Neural cell (in vitro differentiated cells): ENCODE results near the gene NDE1. TPM values are rescaled to one million over a fixed set of nuclear protein-coding genes. Genes with fewer than 3 reads are reported as not detected.

Source experiments
- H2AFZ ChIP-seq: fragments of 200-600, 300-800 bp; sonication (generic), shearing (Covaris generic); 2 replicates; pipeline ENCODE4 v1.6.0; 2014; ENCODE audit warnings: low read depth, mild to moderate bottlenecking, antibody characterized with exemption, low read length, moderate library complexity
- H3F3A ChIP-seq: fragments of 200-600 bp; shearing (Covaris generic); 2 replicates; pipeline ENCODE4 v1.6.1; 2016; ENCODE audit warnings: mild to moderate bottlenecking, moderate library complexity, mixed read lengths, antibody characterized with exemption, low read length; ENCODE audit not compliant: insufficient read depth, poor library complexity, severe bottlenecking
- H3K27ac ChIP-seq: fragments of 200-600, 300-800 bp; sonication (generic), shearing (Covaris generic); 2 replicates; pipeline ENCODE4 v1.5.1; 2014; ENCODE audit warnings: mild to moderate bottlenecking, low read length, moderate library complexity
- H3K27me3 ChIP-seq: fragments of 300-800, 200-600 bp; sonication (generic), shearing (Covaris generic); 2 replicates; pipeline ENCODE4 v1.6.0; 2014; ENCODE audit warnings: mild to moderate bottlenecking, low read depth, low read length, moderate library complexity; ENCODE audit not compliant: insufficient read depth
- H3K36me3 ChIP-seq: fragments of 300-800, 200-600 bp; sonication (generic), shearing (Covaris generic); 2 replicates; pipeline ENCODE4 v1.5.1; 2014; ENCODE audit warnings: mild to moderate bottlenecking, antibody characterized with exemption, low read length, moderate library complexity; ENCODE audit not compliant: insufficient read depth
- H3K4me2 ChIP-seq: fragments of 300-800, 200-600 bp; sonication (generic), shearing (Covaris generic); 2 replicates; pipeline ENCODE4 v1.6.0; 2014; ENCODE audit warnings: mild to moderate bottlenecking, low read length
- H3K4me3 ChIP-seq: fragments of 300-800, 200-600 bp; sonication (generic), shearing (Covaris generic); 2 replicates; pipeline ENCODE4 v1.5.1; 2014; ENCODE audit warnings: mild to moderate bottlenecking, low read length, moderate library complexity
- H3K79me2 ChIP-seq: fragments of 200-600 bp; shearing (Covaris generic); replicated peaks from 2 replicates; pipeline ENCODE4 v1.6.0; 2014; ENCODE audit warnings: mild to moderate bottlenecking, low read length, moderate library complexity; ENCODE audit not compliant: insufficient read depth
- H3K9ac ChIP-seq: fragments of 300-800, 200-600 bp; sonication (generic), shearing (Covaris generic); 2 replicates; pipeline ENCODE4 v1.6.1; 2016; ENCODE audit warnings: mild to moderate bottlenecking, low read length, mixed read lengths
- H3K9me2 ChIP-seq: fragments of 200-600 bp; shearing (Covaris generic); 2 replicates; pipeline ENCODE4 v1.6.1; 2016; ENCODE audit warnings: mild to moderate bottlenecking, low read length, mixed read lengths; ENCODE audit not compliant: insufficient read depth
- H3K9me3 ChIP-seq: fragments of 200-600, 300-800 bp; sonication (generic), shearing (Covaris generic); 2 replicates; pipeline ENCODE4 v1.6.1; 2016; ENCODE audit warnings: mild to moderate bottlenecking, mixed run types, low read length, moderate library complexity, mixed read lengths
- H4K20me1 ChIP-seq: fragments of 200-600 bp; shearing (Covaris generic); 2 replicates; pipeline ENCODE4 v1.6.1; 2016; ENCODE audit warnings: mild to moderate bottlenecking, mixed run types; ENCODE audit not compliant: insufficient read depth
- CTCF ChIP-seq: fragments of 450-650 bp; IDR thresholded peaks from 2 replicates; pipeline ENCODE4 v1.5.1; 2014; ENCODE audit warnings: antibody characterized with exemption, mild to moderate bottlenecking, moderate library complexity; ENCODE audit not compliant: poor library complexity, severe bottlenecking
- EP300 ChIP-seq: fragments of 450-650 bp; conservative IDR thresholded peaks from 2 replicates; pipeline ENCODE4 v1.6.1; 2014; ENCODE audit warnings: antibody characterized with exemption, mild to moderate bottlenecking, moderate library complexity; ENCODE audit not compliant: poor library complexity, severe bottlenecking
- EZH2 ChIP-seq: fragments of 200-600, 300-800 bp; shearing (Covaris generic), sonication (generic); IDR thresholded peaks from 2 replicates; pipeline ENCODE4 v1.6.1; 2014; ENCODE audit warnings: antibody characterized with exemption, low read length, borderline replicate concordance, mild to moderate bottlenecking; ENCODE audit not compliant: insufficient read depth, poor library complexity, severe bottlenecking
- MXI1 ChIP-seq: fragments of 450-650 bp; conservative IDR thresholded peaks from 2 replicates; pipeline ENCODE4 v1.6.1; 2014; ENCODE audit warnings: antibody characterized with exemption, mild to moderate bottlenecking; ENCODE audit not compliant: poor library complexity, severe bottlenecking
- POLR2AphosphoS5 ChIP-seq: IDR thresholded peaks from 2 replicates; pipeline ENCODE4 v1.6.1; 2012
- RAD21 ChIP-seq: fragments of 450-650 bp; conservative IDR thresholded peaks from 2 replicates; pipeline ENCODE4 v1.6.1; 2014; ENCODE audit warnings: antibody characterized with exemption, mild to moderate bottlenecking, moderate library complexity
- REST ChIP-seq: IDR thresholded peaks from 2 replicates; pipeline ENCODE4 v1.6.1; 2012; ENCODE audit warnings: borderline replicate concordance
- SMC3 ChIP-seq: fragments of 450-650 bp; conservative IDR thresholded peaks from 2 replicates; pipeline ENCODE4 v1.6.1; 2014; ENCODE audit warnings: antibody characterized with exemption, mild to moderate bottlenecking, moderate library complexity; ENCODE audit not compliant: poor library complexity
- TAF1 ChIP-seq: IDR thresholded peaks from 2 replicates; pipeline ENCODE4 v1.6.1; 2012; ENCODE audit warnings: low read depth
- polyA plus RNA-seq: library from polyadenylated mRNA; depleted of rRNA; stranded (reverse); fragments of >200 nt; gene quantifications from 2 replicates; pipeline ENCODE4 v1.2.3, GENCODE V29; 2014

Gene NDE1
- polyA plus RNA-seq, 1 donor from 2014 or later = not detected

GRCh38 chr16:15754821-15755534 lies 104.9 kb downstream of the NDE1 start:
- H3K9ac ChIP-seq = no peak overlapping the region
- no peaks in the 10 kb centered on the region for H3K9me3 ChIP-seq
- H3F3A ChIP-seq = no peaks in the 10 kb centered on the region
- no peak overlapping the region for H3K4me2 ChIP-seq
- no peak overlapping the region for H2AFZ ChIP-seq
- no peak overlapping the region for H3K4me3 ChIP-seq
- no peaks in the 10 kb centered on the region for H3K79me2 ChIP-seq
- no peaks in the 10 kb centered on the region for H3K27me3 ChIP-seq
- no peaks in the 10 kb centered on the region for H3K9me2 ChIP-seq
- no peaks in the 10 kb centered on the region for H3K36me3 ChIP-seq
- H3K27ac ChIP-seq = no peak overlapping the region
- H4K20me1 ChIP-seq = no peaks in the 10 kb centered on the region
- no peak for TF ChIP-seq SMC3
- no peak for TF ChIP-seq EZH2
- TF ChIP-seq MXI1 = no peak
- no peak for TF ChIP-seq CTCF
- no peak for TF ChIP-seq EP300
- no peak for TF ChIP-seq RAD21
- no peak for TF ChIP-seq POLR2AphosphoS5
- TF ChIP-seq REST = no peak
- no peak for TF ChIP-seq TAF1

- Histone ChIP-seq H3K79me2 (no peaks in the 10 kb centered on the region), H3K4me2 (no peak overlapping the region), H3K9me3 (no peaks in the 10 kb centered on the region), H3F3A (no peaks in the 10 kb centered on the region), H3K9ac (no peak overlapping the region), H3K4me3 (no peak overlapping the region), H3K9me2 (no peaks in the 10 kb centered on the region), H2AFZ (no peak overlapping the region), H3K36me3 (no peaks in the 10 kb centered on the region), H3K27ac (no peak overlapping the region), H3K27me3 (no peaks in the 10 kb centered on the region), H4K20me1 (no peaks in the 10 kb centered on the region)
- TF ChIP-seq EZH2 = no peak
- no peak for TF ChIP-seq TAF1
- no peak for TF ChIP-seq MXI1
- no peak for TF ChIP-seq RAD21
- TF ChIP-seq EP300 = no peak
- no peak for TF ChIP-seq SMC3
- no peak for TF ChIP-seq POLR2AphosphoS5
- no peak for TF ChIP-seq CTCF
- TF ChIP-seq REST = no peak
Measured at GRCh38 chr16:15757077-15757386, 107.0 kb downstream of the NDE1 start.
